HG03025 (cell line): ENCODE data around the gene CDC42EP4.
A peak's percentile ranks its signal among the peaks of the same experiment; 100 is the strongest.
"Not testable (repeated sequence)": the region's sequence is repeated elsewhere in the genome, so short reads cannot be mapped to it uniquely, and the experiment has no call there.

Source experiments
- ATAC-seq: cut with Tn5 transposase; IDR thresholded peaks from one replicate; pipeline ENCODE4 v1.9.1; 2021; ENCODE audit warnings: mild to moderate bottlenecking, moderate library complexity; ENCODE audit not compliant: unreplicated experiment, low FRiP score

The CDC42EP4 gene

GRCh38 chr17:73283250-73283649, 28.6 kb downstream of the CDC42EP4 start:
- ATAC-seq = no peak

- ATAC-seq = no peak
These were observed 29.2 kb downstream of the CDC42EP4 start for GRCh38 chr17:73282629-73283028.

- peak; percentile 67 for ATAC-seq
These were observed 29.9 kb downstream of the CDC42EP4 start for GRCh38 chr17:73281928-73282327.

- ATAC-seq = no peak
These were observed 31.6 kb downstream of the CDC42EP4 start for GRCh38 chr17:73280191-73280590.

- no peak for ATAC-seq
These were observed 32.1 kb downstream of the CDC42EP4 start for GRCh38 chr17:73279704-73280103.

GRCh38 chr17:73278465-73279453, 33.0 kb downstream of the CDC42EP4 start:
- no peak for ATAC-seq

GRCh38 chr17:73278049-73278464, 33.7 kb downstream of the CDC42EP4 start:
- no peak for ATAC-seq

GRCh38 chr17:73274490-73274889, 37.3 kb downstream of the CDC42EP4 start:
- no peak for ATAC-seq

- ATAC-seq = no peak
These were observed 38.9 kb downstream of the CDC42EP4 start for GRCh38 chr17:73272906-73273218.

- ATAC-seq = peak; percentile 93
These were observed 40.7 kb downstream of the CDC42EP4 start for GRCh38 chr17:73271072-73271471.

- no peak for ATAC-seq
These were observed 42.0 kb downstream of the CDC42EP4 start for GRCh38 chr17:73269791-73270190.

GRCh38 chr17:73269329-73269615, 42.5 kb downstream of the CDC42EP4 start:
- ATAC-seq = no peak

- ATAC-seq = no peak
These were observed 43.0 kb downstream of the CDC42EP4 start for GRCh38 chr17:73268582-73269328.

GRCh38 chr17:73267648-73268537, 43.9 kb downstream of the CDC42EP4 start:
- ATAC-seq = no peak

- no peak for ATAC-seq
These were observed 45.0 kb downstream of the CDC42EP4 start for GRCh38 chr17:73266796-73267195.

- no peak for ATAC-seq
These were observed 45.9 kb downstream of the CDC42EP4 start for GRCh38 chr17:73265646-73266640.

GRCh38 chr17:73264448-73264847, 47.4 kb downstream of the CDC42EP4 start:
- not testable (repeated sequence) for ATAC-seq

GRCh38 chr17:73262676-73263642, 48.8 kb downstream of the CDC42EP4 start:
- ATAC-seq = no peak
